Measurements from ENCODE around the gene NXPE1. TPM values are rescaled to one million over a fixed set of nuclear protein-coding genes. Genes with fewer than 3 reads are reported as not detected.

The NXPE1 gene
- total RNA-seq, 1 experiment from 2014 or later: not detected

DNA sequence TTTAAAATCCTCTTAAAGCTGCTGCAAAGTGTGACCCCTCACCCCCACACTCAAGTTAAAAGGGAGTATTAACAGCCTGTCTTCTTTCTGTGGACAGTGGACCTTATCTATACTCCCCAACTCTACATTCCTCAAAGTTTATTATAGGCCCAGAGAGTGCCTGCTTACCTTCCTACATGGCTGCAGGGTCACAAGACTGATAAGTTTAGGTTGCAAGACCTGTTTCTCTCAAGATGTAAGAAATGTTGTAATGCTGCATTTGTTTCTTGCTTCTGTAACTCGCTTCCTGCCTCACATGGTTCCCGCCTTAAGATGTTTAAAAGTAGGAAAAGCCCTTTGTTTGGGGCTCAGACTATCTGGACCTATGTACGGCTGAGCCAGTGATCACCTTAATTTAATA, 10.1 kb upstream of the NXPE1 start:
- TF ChIP-seq, protein P1, sequence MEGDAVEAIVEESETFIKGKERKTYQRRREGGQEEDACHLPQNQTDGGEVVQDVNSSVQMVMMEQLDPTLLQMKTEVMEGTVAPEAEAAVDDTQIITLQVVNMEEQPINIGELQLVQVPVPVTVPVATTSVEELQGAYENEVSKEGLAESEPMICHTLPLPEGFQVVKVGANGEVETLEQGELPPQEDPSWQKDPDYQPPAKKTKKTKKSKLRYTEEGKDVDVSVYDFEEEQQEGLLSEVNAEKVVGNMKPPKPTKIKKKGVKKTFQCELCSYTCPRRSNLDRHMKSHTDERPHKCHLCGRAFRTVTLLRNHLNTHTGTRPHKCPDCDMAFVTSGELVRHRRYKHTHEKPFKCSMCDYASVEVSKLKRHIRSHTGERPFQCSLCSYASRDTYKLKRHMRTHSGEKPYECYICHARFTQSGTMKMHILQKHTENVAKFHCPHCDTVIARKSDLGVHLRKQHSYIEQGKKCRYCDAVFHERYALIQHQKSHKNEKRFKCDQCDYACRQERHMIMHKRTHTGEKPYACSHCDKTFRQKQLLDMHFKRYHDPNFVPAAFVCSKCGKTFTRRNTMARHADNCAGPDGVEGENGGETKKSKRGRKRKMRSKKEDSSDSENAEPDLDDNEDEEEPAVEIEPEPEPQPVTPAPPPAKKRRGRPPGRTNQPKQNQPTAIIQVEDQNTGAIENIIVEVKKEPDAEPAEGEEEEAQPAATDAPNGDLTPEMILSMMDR (conservative IDR thresholded peaks at IDR 0.05; ENCODE audit: low read depth, low read length): no peak
- TF ChIP-seq EZH2 (IDR thresholded peaks at IDR 0.05; ENCODE audit: borderline replicate concordance, low read depth, low read length, poor library complexity, severe bottlenecking): no peak
- Histone ChIP-seq H3K4me1 (ENCODE audit: insufficient read depth, low read length, poor library complexity, severe bottlenecking) (no peaks in the 10 kb centered on the region), H3K27me3 (replicated peaks; ENCODE audit: insufficient read depth, low read depth, low read length, poor library complexity) (no peaks in the 10 kb centered on the region), H3K4me3 (ENCODE audit: low read depth, low read length, poor library complexity, severe bottlenecking) (no peak overlapping the region), H3K27ac (ENCODE audit: low read depth, low read length, poor library complexity, severe bottlenecking) (no peak overlapping the region), H3K36me3 (ENCODE audit: insufficient read depth, low read length, poor library complexity, severe bottlenecking) (no peaks in the 10 kb centered on the region), H3K9me3 (ENCODE audit: low read depth, low read length, poor library complexity, severe bottlenecking) (no peaks in the 10 kb centered on the region)
- ChIA-PET POLR2A (ENCODE audit: low non-redundant PET) (no interaction called here), CTCF (no interaction called here)
- intact Hi-C loops (cut with micrococcal nuclease; ENCODE audit: unreplicated experiment): no loop called here
- BruUV-seq (replicated peaks): no TSS peak
- no peak for DNase-seq (ENCODE audit: low spot score)

DNA sequence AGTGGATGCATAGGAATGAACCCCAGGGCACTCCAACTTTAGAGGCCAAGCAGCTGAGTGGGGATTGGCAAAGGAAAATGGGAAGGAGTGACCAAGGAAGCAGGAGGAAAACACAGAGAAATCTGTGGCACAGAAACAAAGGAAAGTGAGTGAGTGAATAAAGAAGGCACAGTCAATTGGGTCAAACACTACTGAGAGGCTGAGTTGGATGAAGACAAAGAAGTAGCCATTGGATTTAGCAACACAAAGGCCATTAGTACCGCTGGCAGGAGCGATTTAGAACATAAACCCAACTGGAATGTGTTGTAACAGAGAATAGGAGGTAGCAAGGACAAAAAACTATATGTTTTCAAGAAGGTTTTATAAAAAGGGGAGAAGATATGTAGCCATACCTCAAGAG, 6.6 kb upstream of the NXPE1 start:
- Histone ChIP-seq H3K4me3 (ENCODE audit: low read depth, low read length, poor library complexity, severe bottlenecking) (no peak overlapping the region), H3K4me1 (ENCODE audit: insufficient read depth, low read length, poor library complexity, severe bottlenecking) (no peaks in the 10 kb centered on the region), H3K9me3 (ENCODE audit: low read depth, low read length, poor library complexity, severe bottlenecking) (no peaks in the 10 kb centered on the region), H3K27me3 (replicated peaks; ENCODE audit: insufficient read depth, low read depth, low read length, poor library complexity) (no peaks in the 10 kb centered on the region), H3K36me3 (ENCODE audit: insufficient read depth, low read length, poor library complexity, severe bottlenecking) (no peaks in the 10 kb centered on the region), H3K27ac (ENCODE audit: low read depth, low read length, poor library complexity, severe bottlenecking) (no peak overlapping the region)
- DNase-seq (ENCODE audit: low spot score): no peak
- TF ChIP-seq, protein P1 (conservative IDR thresholded peaks at IDR 0.05; ENCODE audit: low read depth, low read length): no peak
- TF ChIP-seq EZH2 (IDR thresholded peaks at IDR 0.05; ENCODE audit: borderline replicate concordance, low read depth, low read length, poor library complexity, severe bottlenecking): no peak
- no TSS peak for BruUV-seq (replicated peaks)
- ChIA-PET CTCF (no interaction called here), POLR2A (ENCODE audit: low non-redundant PET) (no interaction called here)
- intact Hi-C loops (cut with micrococcal nuclease; ENCODE audit: unreplicated experiment): no loop called here

DNA sequence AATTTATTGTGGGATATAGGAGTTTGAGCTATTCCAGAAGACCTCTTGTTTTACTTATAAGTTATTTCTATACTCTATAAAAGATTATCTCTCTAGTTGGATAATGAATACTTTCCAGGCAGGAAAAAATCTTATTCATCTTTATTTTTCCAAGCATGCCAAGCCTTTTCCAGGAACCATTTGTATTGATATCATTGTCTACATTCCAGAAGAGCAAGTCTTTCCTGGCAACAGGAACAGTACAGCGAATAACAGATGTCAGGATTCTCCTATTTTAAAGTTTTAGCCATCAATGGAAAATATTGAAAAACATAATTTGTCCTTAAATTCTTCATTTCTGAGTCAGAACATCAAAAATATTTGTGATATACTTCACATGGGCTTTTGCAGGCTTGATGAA, 5.2 kb upstream of the NXPE1 start:
- BruUV-seq (replicated peaks): no TSS peak
- CTCF ChIA-PET: no interaction called here
- no peak for DNase-seq (ENCODE audit: low spot score)
- POLR2A ChIA-PET (ENCODE audit: low non-redundant PET): no interaction called here
- Histone ChIP-seq H3K27ac (ENCODE audit: low read depth, low read length, poor library complexity, severe bottlenecking) (no peak overlapping the region), H3K4me3 (ENCODE audit: low read depth, low read length, poor library complexity, severe bottlenecking) (no peak overlapping the region), H3K9me3 (ENCODE audit: low read depth, low read length, poor library complexity, severe bottlenecking) (no peaks in the 10 kb centered on the region), H3K36me3 (ENCODE audit: insufficient read depth, low read length, poor library complexity, severe bottlenecking) (no peaks in the 10 kb centered on the region), H3K27me3 (replicated peaks; ENCODE audit: insufficient read depth, low read depth, low read length, poor library complexity) (no peaks in the 10 kb centered on the region), H3K4me1 (ENCODE audit: insufficient read depth, low read length, poor library complexity, severe bottlenecking) (no peaks in the 10 kb centered on the region)
- intact Hi-C loops (cut with micrococcal nuclease; ENCODE audit: unreplicated experiment): no loop called here
- TF ChIP-seq EZH2 (IDR thresholded peaks at IDR 0.05; ENCODE audit: borderline replicate concordance, low read depth, low read length, poor library complexity, severe bottlenecking): no peak
- TF ChIP-seq, protein P1 (conservative IDR thresholded peaks at IDR 0.05; ENCODE audit: low read depth, low read length): no peak
